ENCODE measurements around the gene PCID2.

GRCh38 chr13:113239986-113240385 is 31.5 kb upstream of the PCID2 start:
- TF ChIP-seq SUZ12 (IDR thresholded peaks at IDR 0.05; ENCODE audit: extremely low read depth, insufficient read depth, insufficient read length) = no peak
- no peak for TF ChIP-seq YY1 (IDR thresholded peaks at IDR 0.05; ENCODE audit: insufficient read depth, insufficient read length)
- no peak for TF ChIP-seq ZNF274 (IDR thresholded peaks at IDR 0.05; ENCODE audit: low read depth, low read length)
